ENCODE results near the gene KLK4.

Gene KLK4

GRCh38 chr19:50893047-50893736, 18.0 kb downstream of the KLK4 start:
- no peak for DNase-seq (ENCODE audit: extremely low spot score)

GRCh38 chr19:50891253-50891625, 20.0 kb downstream of the KLK4 start:
- no peak for TF ChIP-seq BHLHE40 (IDR thresholded peaks at IDR 0.05; ENCODE audit: borderline replicate concordance)
- no peak for TF ChIP-seq L3MBTL2 (conservative IDR thresholded peaks at IDR 0.05)
- no peak for DNase-seq (ENCODE audit: extremely low spot score)
- CTCF ChIA-PET, result no interaction called here
- POLR2A ChIA-PET, result no interaction called here

More at GRCh38 chr19:50893047-50893736, 18.0 kb downstream of the KLK4 start:
- POLR2A ChIA-PET, result no interaction called here
- no peak for TF ChIP-seq TARDBP (IDR thresholded peaks at IDR 0.05)
- no peak for TF ChIP-seq ZNF384 (IDR thresholded peaks at IDR 0.05)
- TF ChIP-seq PKNOX1 (IDR thresholded peaks at IDR 0.05), result no peak
- no peak for TF ChIP-seq ARNT (IDR thresholded peaks at IDR 0.05)
- TF ChIP-seq BHLHE40 (IDR thresholded peaks at IDR 0.05; ENCODE audit: borderline replicate concordance), result no peak
- no peak for TF ChIP-seq LEF1 (IDR thresholded peaks at IDR 0.05; ENCODE audit: borderline replicate concordance)
- TF ChIP-seq HDGF (IDR thresholded peaks at IDR 0.05; ENCODE audit: borderline replicate concordance), result no peak
- TF ChIP-seq ELF4 (IDR thresholded peaks at IDR 0.05), result no peak
- no peak for TF ChIP-seq L3MBTL2 (conservative IDR thresholded peaks at IDR 0.05)
- TF ChIP-seq FOXM1 (IDR thresholded peaks at IDR 0.05; ENCODE audit: borderline replicate concordance), result no peak
- TF ChIP-seq FOXA1 (IDR thresholded peaks at IDR 0.05), result no peak
- TF ChIP-seq SP1 (IDR thresholded peaks at IDR 0.05), result no peak
- no peak for TF ChIP-seq CTBP1 (IDR thresholded peaks at IDR 0.05; ENCODE audit: borderline replicate concordance)
- no peak for TF ChIP-seq FOXK2 (IDR thresholded peaks at IDR 0.05)
- no peak for TF ChIP-seq SUZ12 (IDR thresholded peaks at IDR 0.05)
- no peak for TF ChIP-seq NFRKB (IDR thresholded peaks at IDR 0.05)
- CTCF ChIA-PET, result no interaction called here

GRCh38 chr19:50890422-50891252, 20.6 kb downstream of the KLK4 start:
- DNase-seq (ENCODE audit: extremely low spot score), result no peak
- POLR2A ChIA-PET, result no interaction called here
- CTCF ChIA-PET, result no interaction called here
- no peak for TF ChIP-seq SUZ12 (IDR thresholded peaks at IDR 0.05)
- TF ChIP-seq HDGF (IDR thresholded peaks at IDR 0.05; ENCODE audit: borderline replicate concordance), result no peak
- no peak for TF ChIP-seq ELF4 (IDR thresholded peaks at IDR 0.05)
- TF ChIP-seq BHLHE40 (IDR thresholded peaks at IDR 0.05; ENCODE audit: borderline replicate concordance), result no peak
- TF ChIP-seq L3MBTL2 (conservative IDR thresholded peaks at IDR 0.05), result no peak

GRCh38 chr19:50889638-50890037, 21.6 kb downstream of the KLK4 start:
- ChIA-PET POLR2A (no interaction called here), CTCF (no interaction called here)
- no peak for DNase-seq (ENCODE audit: extremely low spot score)
- no peak for TF ChIP-seq SP1 (IDR thresholded peaks at IDR 0.05)
- no peak for TF ChIP-seq NFRKB (IDR thresholded peaks at IDR 0.05)
- TF ChIP-seq ZNF384 (IDR thresholded peaks at IDR 0.05), result no peak
- TF ChIP-seq PKNOX1 (IDR thresholded peaks at IDR 0.05), result no peak
- no peak for TF ChIP-seq CTBP1 (IDR thresholded peaks at IDR 0.05; ENCODE audit: borderline replicate concordance)
- no peak for TF ChIP-seq SUZ12 (IDR thresholded peaks at IDR 0.05)
- TF ChIP-seq ARNT (IDR thresholded peaks at IDR 0.05), result no peak
- TF ChIP-seq FOXK2 (IDR thresholded peaks at IDR 0.05), result no peak
- TF ChIP-seq L3MBTL2 (conservative IDR thresholded peaks at IDR 0.05), result no peak
- no peak for TF ChIP-seq TARDBP (IDR thresholded peaks at IDR 0.05)
- TF ChIP-seq BHLHE40 (IDR thresholded peaks at IDR 0.05; ENCODE audit: borderline replicate concordance), result no peak
- TF ChIP-seq ELF4 (IDR thresholded peaks at IDR 0.05), result no peak
- TF ChIP-seq LEF1 (IDR thresholded peaks at IDR 0.05; ENCODE audit: borderline replicate concordance), result no peak
- no peak for TF ChIP-seq HDGF (IDR thresholded peaks at IDR 0.05; ENCODE audit: borderline replicate concordance)

GRCh38 chr19:50882188-50882587, 29.0 kb downstream of the KLK4 start:
- no peak for DNase-seq (ENCODE audit: extremely low spot score)
- TF ChIP-seq HDGF (IDR thresholded peaks at IDR 0.05; ENCODE audit: borderline replicate concordance) (no peak), ARNT (IDR thresholded peaks at IDR 0.05) (no peak), LEF1 (IDR thresholded peaks at IDR 0.05; ENCODE audit: borderline replicate concordance) (no peak), PKNOX1 (IDR thresholded peaks at IDR 0.05) (no peak), NFRKB (IDR thresholded peaks at IDR 0.05) (no peak), SUZ12 (IDR thresholded peaks at IDR 0.05) (no peak), CTBP1 (IDR thresholded peaks at IDR 0.05; ENCODE audit: borderline replicate concordance) (no peak), FOXM1 (IDR thresholded peaks at IDR 0.05; ENCODE audit: borderline replicate concordance) (no peak), ZNF384 (IDR thresholded peaks at IDR 0.05) (no peak), FOXA1 (IDR thresholded peaks at IDR 0.05) (no peak), TARDBP (IDR thresholded peaks at IDR 0.05) (no peak), L3MBTL2 (conservative IDR thresholded peaks at IDR 0.05) (no peak), ELF4 (IDR thresholded peaks at IDR 0.05) (no peak), BHLHE40 (IDR thresholded peaks at IDR 0.05; ENCODE audit: borderline replicate concordance) (no peak)
- ChIA-PET POLR2A (no interaction called here), CTCF (no interaction called here)

- POLR2A ChIA-PET, result no interaction called here
- CTCF ChIA-PET, result no interaction called here
- no peak for TF ChIP-seq CTBP1 (IDR thresholded peaks at IDR 0.05; ENCODE audit: borderline replicate concordance)
- TF ChIP-seq ARNT (IDR thresholded peaks at IDR 0.05), result no peak
- TF ChIP-seq NFRKB (IDR thresholded peaks at IDR 0.05), result no peak
- no peak for TF ChIP-seq TARDBP (IDR thresholded peaks at IDR 0.05)
- no peak for TF ChIP-seq PKNOX1 (IDR thresholded peaks at IDR 0.05)
- no peak for TF ChIP-seq LEF1 (IDR thresholded peaks at IDR 0.05; ENCODE audit: borderline replicate concordance)
- no peak for TF ChIP-seq L3MBTL2 (conservative IDR thresholded peaks at IDR 0.05)
- no peak for TF ChIP-seq HDGF (IDR thresholded peaks at IDR 0.05; ENCODE audit: borderline replicate concordance)
- TF ChIP-seq FOXA1 (IDR thresholded peaks at IDR 0.05), result no peak
- no peak for TF ChIP-seq SUZ12 (IDR thresholded peaks at IDR 0.05)
- TF ChIP-seq ELF4 (IDR thresholded peaks at IDR 0.05), result no peak
- no peak for DNase-seq (ENCODE audit: extremely low spot score)
Observed at GRCh38 chr19:50880241-50880640, 31.0 kb downstream of the KLK4 start.

Data from HEK293T (cell line).